ENCODE measurements around the gene DNAL1. TPM values are rescaled to one million over a fixed set of nuclear protein-coding genes. Genes with fewer than 3 reads are reported as not detected.

DNAL1 gene
- total and polyA plus RNA-seq, 2 of the 4 experiments (the other 2 are of a cell fraction): 4.5 to 5.4 TPM

DNA sequence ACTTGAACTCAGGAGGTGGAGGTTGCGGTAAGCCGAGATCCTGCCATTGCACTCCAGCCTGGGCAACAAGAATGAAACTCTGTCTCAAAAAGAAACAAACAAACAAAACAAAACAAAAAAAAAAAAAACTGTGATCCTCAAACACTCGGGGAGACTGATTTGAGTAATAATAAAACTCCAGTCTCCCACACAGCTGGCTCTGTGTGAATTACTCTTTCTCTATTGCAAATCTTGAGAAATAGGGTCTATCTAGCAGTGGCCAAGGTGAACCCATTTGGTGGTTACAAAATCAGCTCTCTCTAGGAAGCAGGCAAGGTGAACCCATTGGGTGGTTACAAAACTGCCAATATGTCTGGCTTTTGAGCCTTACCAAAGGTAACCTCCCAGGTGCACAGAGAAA, 38.5 kb upstream of the DNAL1 start:
- POLR2A ChIA-PET (ENCODE audit: unreplicated experiment): interaction anchor here (0.7 kb wide), 1 partner anchor 25 kb away, joined by 5 read pairs; no protein-coding TSS in a partner anchor
- Histone ChIP-seq H3K4me1 (ENCODE audit: control insufficient read depth, insufficient read depth, low read length) (no peaks in the 10 kb centered on the region), H2AFZ (replicated peaks; ENCODE audit: low read length, poor library complexity) (no peak overlapping the region), H3K14ac (replicated peaks; ENCODE audit: low read depth, low read length) (no peak overlapping the region), H3K79me1 (ENCODE audit: low read depth in 1 of 2, low read length in 2 of 2) (no peaks in the 10 kb centered on the region), H3K27me3 (ENCODE audit: control insufficient read depth, insufficient read depth, low read length) (no peaks in the 10 kb centered on the region; the same call in 1 of the 2 replicates), H2BK120ac (ENCODE audit: low read depth, low read length) (no peak overlapping the region), H4K5ac (ENCODE audit: low read depth, low read length) (no peak overlapping the region), H4K8ac (ENCODE audit: low read depth in 2 of 2, low read length in 2 of 2) (no peak overlapping the region), H3K4ac (ENCODE audit: low read depth, low read length) (no peak overlapping the region), H3K4me2 (ENCODE audit: low read depth, low read length) (no peak overlapping the region), H3K27ac (ENCODE audit: insufficient read depth, low read length) (no peak overlapping the region), H3K56ac (ENCODE audit: extremely low read depth, insufficient read depth, low read length) (no peak overlapping the region), H4K91ac (ENCODE audit: insufficient read depth, low read depth, low read length) (no peak overlapping the region), H2AK5ac (ENCODE audit: low read depth, low read length) (no peak overlapping the region), H2BK5ac (ENCODE audit: low read depth, low read length, poor library complexity, severe bottlenecking) (no peak overlapping the region), H2AK9ac (replicated peaks; ENCODE audit: low read depth, low read length, poor library complexity) (no peak overlapping the region), H3K4me3 (ENCODE audit: insufficient read depth, low read depth, low read length) (no peak overlapping the region), H3K9me1 (ENCODE audit: insufficient read depth, low read length) (no peaks in the 10 kb centered on the region), H3K23ac (ENCODE audit: low read depth, low read length) (no peak overlapping the region), H2BK20ac (ENCODE audit: low read depth, low read length) (no peak overlapping the region), H3K9ac (ENCODE audit: low read depth, low read length) (no peak overlapping the region), H2BK15ac (ENCODE audit: low read depth, low read length) (no peak overlapping the region), H3K36me3 (ENCODE audit: control insufficient read depth, insufficient read depth, low read length) (no peaks in the 10 kb centered on the region), H3K9me3 (ENCODE audit: control insufficient read depth, insufficient read depth, low read length) (no peaks in the 10 kb centered on the region; the same call in 1 of the 2 replicates), H4K20me1 (ENCODE audit: insufficient read depth, low read length) (no peaks in the 10 kb centered on the region), H3K18ac (ENCODE audit: low read depth, low read length) (no peak overlapping the region)
- dilution Hi-C loops (cut with HindIII; ENCODE audit: low sequenced_read_pairs, unreplicated experiment) (no loop called here), intact Hi-C loops (cut with micrococcal nuclease) (no loop called here), in situ Hi-C loops (cut with MboI; ENCODE audit: low sequenced_read_pairs) (no loop called here)
- ATAC-seq (ENCODE audit: low read depth) (no peak), DNase-seq (no peak)
- TF ChIP-seq BHLHE40 (IDR thresholded peaks at IDR 0.05; ENCODE audit: low read depth, low read length) (no peak), CHD1 (IDR thresholded peaks at IDR 0.05; ENCODE audit: low read depth, low read length) (no peak), FOS (IDR thresholded peaks at IDR 0.05; ENCODE audit: low read depth, low read length) (no peak), MAZ (IDR thresholded peaks at IDR 0.05; ENCODE audit: borderline replicate concordance, low read depth, low read length) (no peak), CEBPB (IDR thresholded peaks at IDR 0.05; ENCODE audit: low read depth, low read length) (no peak), ELK1 (IDR thresholded peaks at IDR 0.05; ENCODE audit: borderline replicate concordance, low read depth, low read length) (no peak), SMC3 (IDR thresholded peaks at IDR 0.05; ENCODE audit: low read depth, low read length) (no peak), MAFK (IDR thresholded peaks at IDR 0.05; ENCODE audit: low read depth, low read length) (no peak), RCOR1 (IDR thresholded peaks at IDR 0.05; ENCODE audit: insufficient replicate concordance, low read length) (no peak), RFX5 (IDR thresholded peaks at IDR 0.05; ENCODE audit: low read depth, low read length) (no peak), MXI1 (IDR thresholded peaks at IDR 0.05; ENCODE audit: borderline replicate concordance, low read depth, low read length) (no peak), RAD21 (IDR thresholded peaks at IDR 0.05; ENCODE audit: low read length) (no peak), POLR2A (IDR thresholded peaks at IDR 0.05; ENCODE audit: low read depth, low read length) (no peak), USF2 (IDR thresholded peaks at IDR 0.05; ENCODE audit: low read depth, low read length) (no peak), CTCF (conservative IDR thresholded peaks at IDR 0.05; ENCODE audit: low read depth, low read length) (no peak), NFE2L2 (IDR thresholded peaks at IDR 0.05; ENCODE audit: low read depth, low read length) (no peak)
- no CpG with 5 or more reads among the region's 3 CpGs for WGBS, 2 experiments (ENCODE audit: extremely low coverage in 2 of 2, insufficient read length in 1 of 2)
- BruUV-seq (replicated peaks): no TSS peak
- CTCF ChIA-PET: interaction anchor here (0.6 kb wide), 1 partner anchor 94 kb away, joined by 5 read pairs; no protein-coding TSS in a partner anchor

Measured in IMR-90 (cell line).